Stimulated activated CD8-positive, alpha-beta memory T cell treated with anti-CD3 and anti-CD28 coated beads, Interleukin-7, amount 100 ng/mL, for 1 hour (primary cell): ENCODE measurements around the gene AUTS2.

Experiments
- DNase-seq, 2 donors: peaks; one replicate each; pipeline ENCODE4 v3.0.0-alpha.2; 2020; ENCODE audit warnings: low read depth in 2 of 2

AUTS2 gene

GRCh38 chr7:69656890-69657289 is 58.6 kb downstream of the AUTS2 start:
- DNase-seq = no peak

GRCh38 chr7:69657331-69657730 is 59.1 kb downstream of the AUTS2 start:
- no peak for DNase-seq

- DNase-seq = no peak
Observed at GRCh38 chr7:69657985-69658384, 59.7 kb downstream of the AUTS2 start.

GRCh38 chr7:69659983-69660382 is 61.7 kb downstream of the AUTS2 start:
- DNase-seq = no peak

- DNase-seq = no peak
Observed at GRCh38 chr7:69661342-69661741, 63.1 kb downstream of the AUTS2 start.

GRCh38 chr7:69663911-69664832 is 65.9 kb downstream of the AUTS2 start:
- no peak for DNase-seq

GRCh38 chr7:69665369-69665768 is 67.1 kb downstream of the AUTS2 start:
- no peak for DNase-seq

GRCh38 chr7:69668339-69668870 is 70.1 kb downstream of the AUTS2 start:
- DNase-seq = no peak

- no peak for DNase-seq
Observed at GRCh38 chr7:69670701-69671100, 72.4 kb downstream of the AUTS2 start.

- DNase-seq = no peak
Observed at GRCh38 chr7:69673074-69673473, 74.8 kb downstream of the AUTS2 start.

GRCh38 chr7:69674701-69675182 is 76.5 kb downstream of the AUTS2 start:
- DNase-seq = no peak

- DNase-seq = no peak
Observed at GRCh38 chr7:69676247-69676646, 78.0 kb downstream of the AUTS2 start.

- no peak for DNase-seq
Observed at GRCh38 chr7:69677054-69677852, 79.0 kb downstream of the AUTS2 start.

GRCh38 chr7:69677881-69678493 is 79.7 kb downstream of the AUTS2 start:
- no peak for DNase-seq

- no peak for DNase-seq
Observed at GRCh38 chr7:69678494-69679187, 80.4 kb downstream of the AUTS2 start.

- DNase-seq = no peak
Observed at GRCh38 chr7:69681181-69681580, 82.9 kb downstream of the AUTS2 start.

- DNase-seq = no peak
Observed at GRCh38 chr7:69682518-69682917, 84.2 kb downstream of the AUTS2 start.

- DNase-seq = no peak
Observed at GRCh38 chr7:69683002-69683401, 84.7 kb downstream of the AUTS2 start.

- no peak for DNase-seq
Observed at GRCh38 chr7:69684369-69685292, 86.4 kb downstream of the AUTS2 start.

- DNase-seq = no peak
Observed at GRCh38 chr7:69685293-69685631, 87.0 kb downstream of the AUTS2 start.
